Bronchial epithelial cell (primary cell): Measurements from ENCODE around the gene NTN3. TPM values are rescaled to one million over a fixed set of nuclear protein-coding genes. Genes with fewer than 3 reads are reported as not detected.

Experiments
- DNase-seq: peaks from one replicate; pipeline ENCODE4 v3.0.0-alpha.2; 2010; ENCODE audit warnings: low read depth
- FAIRE-seq: peaks from 2 replicates; lab custom pipeline; 2011; peaks lifted over from hg19 to GRCh38; lab: Jason Lieb, UNC
- H3K27me3 ChIP-seq: 2 replicates; pipeline ENCODE4 v1.5.1; 2011; ENCODE audit warnings: low read length; ENCODE audit not compliant: control insufficient read depth, insufficient read depth
- H3K36me3 ChIP-seq: 2 replicates; pipeline ENCODE4 v1.5.1; 2011; ENCODE audit warnings: low read length; ENCODE audit not compliant: control insufficient read depth, insufficient read depth
- H3K4me3 ChIP-seq: 2 replicates; pipeline ENCODE4 v1.5.1; 2011; ENCODE audit warnings: mild to moderate bottlenecking, low read depth, low read length, control low read depth
- total RNA-seq: library from RNA; depleted of rRNA; stranded (reverse); fragments of >200 nt; gene quantifications from 2 replicates; pipeline ENCODE4 v1.2.1, GENCODE V29; 2014
- TF ChIP-seq, protein P1 (sequence below): IDR thresholded peaks from 2 replicates; pipeline ENCODE4 v1.5.1; 2011; ENCODE audit warnings: mild to moderate bottlenecking, moderate library complexity, low read length, control low read depth, inconsistent platforms; ENCODE audit not compliant: insufficient read depth, severe bottlenecking

The NTN3 gene
- total RNA-seq, 1 donor from 2014 or later = not detected

DNA sequence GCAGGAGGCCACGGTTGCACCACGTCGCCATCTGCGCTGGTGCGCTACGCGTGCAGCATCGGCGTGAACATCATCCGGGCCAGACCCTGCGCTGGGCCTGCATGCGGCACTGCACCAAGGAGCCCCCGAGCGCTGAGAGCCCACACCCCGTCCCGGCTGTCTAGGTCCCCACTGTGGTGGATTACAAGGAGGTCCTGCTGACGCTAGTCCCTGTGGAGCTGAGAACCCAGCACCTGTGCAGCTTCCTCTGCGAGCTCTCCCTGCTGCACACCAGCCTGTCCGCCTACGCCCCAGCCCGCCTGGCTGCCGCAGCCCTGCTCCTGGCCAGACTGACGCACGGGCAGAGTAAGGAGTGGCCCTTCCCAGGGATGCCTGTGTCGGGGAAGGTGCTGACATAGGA is 22.0 kb upstream of the NTN3 start:
- peaks cover 17% of the 10 kb centered on the region for H3K36me3 ChIP-seq
- no peaks in the 10 kb centered on the region for H3K27me3 ChIP-seq
- FAIRE-seq (no peak), DNase-seq (no peak)
- H3K4me3 ChIP-seq = no peak overlapping the region
- TF ChIP-seq, protein P1, sequence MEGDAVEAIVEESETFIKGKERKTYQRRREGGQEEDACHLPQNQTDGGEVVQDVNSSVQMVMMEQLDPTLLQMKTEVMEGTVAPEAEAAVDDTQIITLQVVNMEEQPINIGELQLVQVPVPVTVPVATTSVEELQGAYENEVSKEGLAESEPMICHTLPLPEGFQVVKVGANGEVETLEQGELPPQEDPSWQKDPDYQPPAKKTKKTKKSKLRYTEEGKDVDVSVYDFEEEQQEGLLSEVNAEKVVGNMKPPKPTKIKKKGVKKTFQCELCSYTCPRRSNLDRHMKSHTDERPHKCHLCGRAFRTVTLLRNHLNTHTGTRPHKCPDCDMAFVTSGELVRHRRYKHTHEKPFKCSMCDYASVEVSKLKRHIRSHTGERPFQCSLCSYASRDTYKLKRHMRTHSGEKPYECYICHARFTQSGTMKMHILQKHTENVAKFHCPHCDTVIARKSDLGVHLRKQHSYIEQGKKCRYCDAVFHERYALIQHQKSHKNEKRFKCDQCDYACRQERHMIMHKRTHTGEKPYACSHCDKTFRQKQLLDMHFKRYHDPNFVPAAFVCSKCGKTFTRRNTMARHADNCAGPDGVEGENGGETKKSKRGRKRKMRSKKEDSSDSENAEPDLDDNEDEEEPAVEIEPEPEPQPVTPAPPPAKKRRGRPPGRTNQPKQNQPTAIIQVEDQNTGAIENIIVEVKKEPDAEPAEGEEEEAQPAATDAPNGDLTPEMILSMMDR = no peak

DNA sequence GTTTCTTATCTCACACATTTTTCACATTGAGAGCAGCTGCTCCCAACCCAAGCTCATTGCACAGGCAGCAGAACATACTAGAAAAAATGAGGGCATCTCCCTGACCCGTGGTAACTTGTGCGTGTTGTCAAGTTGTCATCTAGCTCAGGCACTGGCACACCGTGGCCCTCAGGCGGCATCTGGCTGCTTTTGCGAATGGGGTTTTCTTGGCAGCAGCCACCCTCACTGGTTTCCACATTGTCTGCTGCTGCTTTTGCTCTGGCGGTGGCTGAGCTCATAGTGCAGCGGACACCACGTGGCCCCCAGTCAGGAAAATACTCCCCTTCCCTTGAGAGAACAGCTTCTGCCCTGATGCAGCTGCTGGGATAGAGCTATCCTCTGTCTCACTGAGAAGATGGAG is 20.6 kb upstream of the NTN3 start:
- DNase-seq = no peak
- Histone ChIP-seq H3K4me3 (no peak overlapping the region), H3K36me3 (peaks cover 18% of the 10 kb centered on the region), H3K27me3 (no peaks in the 10 kb centered on the region)
- FAIRE-seq = no peak
- TF ChIP-seq, protein P1 = no peak

DNA sequence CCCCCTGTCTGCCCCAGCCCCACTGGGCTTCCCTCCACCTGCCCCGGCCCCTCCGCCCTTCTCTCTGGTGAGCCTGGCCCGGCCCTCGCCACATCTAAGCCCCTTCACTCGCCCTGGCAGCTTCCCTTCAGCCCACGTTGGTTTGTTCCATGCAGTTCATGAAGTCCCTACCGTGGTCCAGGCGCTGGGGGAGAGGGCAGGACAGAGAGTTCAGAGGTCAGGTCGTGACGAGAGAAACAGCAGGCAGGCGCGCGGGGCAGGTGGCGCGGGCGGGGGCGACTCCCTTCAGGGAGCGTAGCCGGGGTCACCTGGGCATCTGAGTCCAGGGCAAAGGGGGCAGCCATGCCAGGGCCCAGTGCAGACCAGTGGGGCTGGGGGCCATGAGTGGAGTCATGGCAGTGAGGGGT is 20.1 kb upstream of the NTN3 start:
- FAIRE-seq = no peak
- no peak overlapping the region for H3K4me3 ChIP-seq
- H3K36me3 ChIP-seq = peaks cover 18% of the 10 kb centered on the region
- TF ChIP-seq, protein P1 = no peak
- no peak for DNase-seq
- H3K27me3 ChIP-seq = no peaks in the 10 kb centered on the region

DNA sequence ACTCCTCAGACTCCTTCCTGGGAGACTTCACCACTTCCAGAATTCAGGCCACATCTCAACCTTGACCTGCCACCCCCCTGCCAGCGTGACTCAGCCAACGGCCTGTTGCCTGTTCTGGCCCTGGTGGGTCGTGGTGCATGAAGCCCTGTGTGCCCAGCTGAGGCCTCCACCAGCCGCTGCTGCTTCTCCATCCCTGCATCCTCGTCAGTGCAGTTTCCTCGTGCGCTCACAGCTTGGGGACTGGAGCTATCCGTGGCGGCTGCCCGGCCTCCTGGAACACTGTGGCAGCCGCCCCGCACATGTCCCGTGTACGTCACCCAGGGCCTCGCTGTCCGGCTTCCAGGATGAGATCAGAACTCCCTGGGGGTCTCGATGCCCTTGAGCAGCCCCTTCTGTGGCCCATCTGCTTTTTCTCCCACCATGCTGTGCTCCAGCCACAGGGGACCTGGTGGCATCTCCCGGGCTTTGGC is 19.2 kb upstream of the NTN3 start:
- Histone ChIP-seq H3K36me3 (peaks cover 17% of the 10 kb centered on the region), H3K27me3 (no peaks in the 10 kb centered on the region), H3K4me3 (no peak overlapping the region)
- TF ChIP-seq, protein P1 = no peak
- no peak for DNase-seq
- FAIRE-seq = no peak

DNA sequence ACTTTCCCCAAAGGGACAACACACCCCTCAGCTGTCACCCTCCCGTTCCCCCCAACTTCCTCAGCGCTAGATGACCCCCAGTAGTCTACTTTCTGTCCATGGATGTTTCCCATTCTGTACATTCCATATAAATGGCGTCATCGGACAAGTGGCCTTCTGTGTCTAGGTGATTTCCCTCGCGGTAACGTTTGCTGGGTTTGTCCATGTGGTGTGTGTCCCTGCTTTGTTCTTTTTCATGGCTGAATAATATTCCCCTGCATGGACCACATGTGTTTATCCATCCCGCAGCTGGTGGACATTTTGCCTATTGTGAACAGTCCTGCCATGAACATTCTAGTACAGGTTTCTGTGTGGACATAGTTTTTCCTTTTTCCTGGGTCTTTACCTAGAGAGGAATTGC is 18.4 kb upstream of the NTN3 start:
- DNase-seq (no peak), FAIRE-seq (peak; percentile 62)
- H3K36me3 ChIP-seq = peaks cover 16% of the 10 kb centered on the region
- TF ChIP-seq, protein P1 = no peak
- no peak overlapping the region for H3K4me3 ChIP-seq
- no peaks in the 10 kb centered on the region for H3K27me3 ChIP-seq
